Adrenal gland (tissue), 12 donors: ENCODE results near the gene DCAF10. TPM values are rescaled to one million over a fixed set of nuclear protein-coding genes. Genes with fewer than 3 reads are reported as not detected.
A peak's percentile ranks its signal among the peaks of the same experiment; 100 is the strongest.

Experiments
- DNase-seq, 7 donors: peaks; one replicate each; pipeline ENCODE4 v3.0.0-alpha.2; 2019 to 2020
- H3K27ac ChIP-seq, 5 donors: fragments of 200-600 bp; sonication (generic) in 4 of 5; 1 replicate in 3 of 5; 2 replicates in 2 of 5; pipeline versions ENCODE4 v1.5.1 to v1.8.0; 2016 to 2020; ENCODE audit warnings: mild to moderate bottlenecking in 1 of 5
- H3K27me3 ChIP-seq: fragments of 200-600 bp; 2 replicates; pipeline ENCODE4 v1.8.0; 2021
- H3K36me3 ChIP-seq, 2 donors: fragments of 200-600 bp; replicated peaks in 1 of 2; 1 replicate in 1 of 2; 2 replicates in 1 of 2; pipeline versions ENCODE4 v1.5.1 to v1.8.0; 2018 to 2022
- H3K4me1 ChIP-seq, 2 donors: fragments of 200-600 bp; replicated peaks in 1 of 2; 1 replicate in 1 of 2; 2 replicates in 1 of 2; pipeline versions ENCODE4 v1.5.1 to v1.8.0; 2018 to 2021
- H3K4me3 ChIP-seq, 4 donors: fragments of 200-600 bp; sonication (generic) in 3 of 4; one replicate each; pipeline ENCODE4 v1.5.1; 2016 to 2018
- H3K9me3 ChIP-seq, 3 donors: fragments of 200-600 bp; sonication (generic) in 1 of 3; replicated peaks in 1 of 3; 1 replicate in 2 of 3; 2 replicates in 1 of 3; pipeline versions ENCODE4 v1.5.1 to v1.8.0; 2016 to 2021
- CTCF ChIP-seq, 6 experiments: fragments of 450-650 bp in 4 of 6; fragments of 200-600 bp in 2 of 6; sonication (generic) in 1 of 6; IDR thresholded peaks; 1 replicate in 5 of 6; 2 replicates in 1 of 6; pipeline versions ENCODE4 v1.5.1 to v1.8.0; 2016 to 2021; ENCODE audit warnings: antibody characterized with exemption in 6 of 6, mild to moderate bottlenecking in 2 of 6, moderate library complexity in 1 of 6
- POLR2A ChIP-seq, 2 donors: fragments of 450-650 bp; IDR thresholded peaks; one replicate each; pipeline ENCODE4 v1.6.1; 2017; ENCODE audit warnings: antibody characterized with exemption in 2 of 2, mild to moderate bottlenecking in 2 of 2, moderate library complexity in 1 of 2
- WGBS, 4 donors: extraction: QIAGEN DNeasy Blood & Tissue Kit in 2 of 4; methylation state at CpG; one replicate each; pipeline versions ENCODE4 v1.1.5 to v1.1.7; 2013 to 2017; 5-methylcytosine and 5-hydroxymethylcytosine counted together
- intact Hi-C, 2 donors: fragments of 100-400 bp; cut with DNase I; formaldehyde crosslinking; loops; one replicate each; pipeline versions ENCODE4 v1.14.1 to v1.15.0; 2022 to 2023
- polyA plus RNA-seq, 3 donors: library from polyadenylated mRNA; stranded (reverse); fragments of 200-250 nt in 2 of 3; fragments of 350-450 nt in 1 of 3; fragmentation: Illumina TruSeq in 1 of 3; extraction: RNeasy Lipid Tissue Mini Kit (QIAGEN cat#74804) in 1 of 3; gene quantifications; one replicate each; pipeline ENCODE4 v1.2.3, GENCODE V29; 2013 to 2014
- total RNA-seq, 9 donors: library from RNA; depleted of rRNA in 4 of 9; stranded (reverse); fragments of >200 nt in 4 of 9; fragments of 120-200 nt in 1 of 9; fragmentation: NEBNext Ultra II Directional in 1 of 9; extraction: Animal tissue kit (Norgen Biotek cat#: 25700) in 1 of 9; gene quantifications; one replicate each; pipeline versions ENCODE4 v1.1.0 to v1.2.4, GENCODE V29; 2013 to 2023
- donor health status: healthy with polysubstance abuse.
- donor health status: Bipolar disorder and iron deficiency.
- donor health status: DM: yes; HTN: yes; CAD: no.
- donor health status: DM: no; HTN: no; CAD: no.
- donor health status: DM: no; HTN: no; CAD: no.
- donor health status: DM: yes; HTN: yes; CAD: no.

Gene DCAF10
- total and polyA plus RNA-seq, 12 donors, result 7.1 to 60.6 (median 46.9) TPM

DNA sequence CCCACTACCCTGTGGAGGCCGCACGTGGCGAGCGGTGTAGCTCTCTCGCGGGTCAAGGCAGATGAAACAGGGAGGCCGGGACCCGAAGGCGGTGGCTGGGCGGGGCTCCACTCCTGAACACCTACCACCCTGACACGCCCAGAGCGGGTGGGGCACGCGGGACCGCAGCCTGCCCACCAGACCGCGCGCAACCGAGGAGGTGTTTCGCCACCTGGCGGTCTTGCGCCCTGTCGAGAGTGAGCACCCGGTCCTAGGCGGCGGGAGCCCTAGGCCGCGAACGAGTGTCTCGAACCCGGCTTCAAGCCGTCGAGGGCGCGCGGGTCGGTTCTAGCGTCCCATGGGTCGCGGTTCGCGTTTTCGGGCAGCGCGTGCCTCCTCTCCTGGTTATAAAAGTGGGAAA, 13.5 kb upstream of the DCAF10 start:
- Histone ChIP-seq H3K4me3 (no peak overlapping the region), H3K4me1 (peaks cover 19 to 39% of the 10 kb centered on the region in 2 donors), H3K27ac (no peak overlapping the region), H3K27me3 (no peaks in the 10 kb centered on the region), H3K36me3 (peaks cover 0 to 16% of the 10 kb centered on the region in 2 donors), H3K9me3 (no peaks in the 10 kb centered on the region)
- peak in 1 of 7 donors; percentile 25 for DNase-seq
- intact Hi-C loops, result loop anchor here in 1 of 2 donors (10.0 kb wide), 1 partner anchor 58 kb away; no protein-coding TSS in a partner anchor
- WGBS, 4 donors, result 55 to 83% (median 59%) methylated on average over 4 to 45 of the region's 45 CpGs
- TF ChIP-seq POLR2A (IDR thresholded peaks at IDR 0.05) (no peak), CTCF (IDR thresholded peaks at IDR 0.05) (no peak)

DNA sequence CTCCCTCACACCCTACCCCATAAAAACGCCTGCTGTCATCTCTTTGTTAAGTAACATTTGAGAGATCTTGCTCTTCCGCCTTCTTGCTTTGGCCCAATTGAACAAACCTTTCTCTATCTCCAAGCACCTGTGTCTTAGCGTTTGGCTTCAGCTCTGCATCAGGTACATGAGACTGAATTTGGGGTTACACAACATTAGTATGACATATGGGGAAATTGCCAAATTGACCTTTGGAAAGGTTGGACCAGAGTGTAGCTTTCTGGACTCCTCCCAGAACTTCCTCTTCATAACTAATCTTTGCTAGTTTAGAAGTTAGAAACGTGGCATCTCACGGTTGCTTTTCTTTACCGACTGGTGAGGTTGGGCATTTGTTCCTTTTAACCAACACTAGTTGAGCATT, 12.3 kb upstream of the DCAF10 start:
- H3K36me3 ChIP-seq, result peaks cover 0 to 3% of the 10 kb centered on the region in 2 donors
- intact Hi-C loops, result loop anchor here in 1 of 2 donors (10.0 kb wide), 1 partner anchor 56 kb away; no protein-coding TSS in a partner anchor
- WGBS, 4 donors, result 78 to 84% (median 82%) methylated on average over 6 of the region's 6 CpGs
- peak overlapping the region in 1 of 5 donors; percentile 3 for H3K27ac ChIP-seq
- H3K27me3 ChIP-seq, result no peaks in the 10 kb centered on the region
- DNase-seq, result no peak
- H3K4me3 ChIP-seq, result no peak overlapping the region
- peaks cover 14 to 26% of the 10 kb centered on the region in 2 donors for H3K4me1 ChIP-seq
- no peak for TF ChIP-seq POLR2A (IDR thresholded peaks at IDR 0.05)
- no peak for TF ChIP-seq CTCF (IDR thresholded peaks at IDR 0.05)
- no peaks in the 10 kb centered on the region for H3K9me3 ChIP-seq

DNA sequence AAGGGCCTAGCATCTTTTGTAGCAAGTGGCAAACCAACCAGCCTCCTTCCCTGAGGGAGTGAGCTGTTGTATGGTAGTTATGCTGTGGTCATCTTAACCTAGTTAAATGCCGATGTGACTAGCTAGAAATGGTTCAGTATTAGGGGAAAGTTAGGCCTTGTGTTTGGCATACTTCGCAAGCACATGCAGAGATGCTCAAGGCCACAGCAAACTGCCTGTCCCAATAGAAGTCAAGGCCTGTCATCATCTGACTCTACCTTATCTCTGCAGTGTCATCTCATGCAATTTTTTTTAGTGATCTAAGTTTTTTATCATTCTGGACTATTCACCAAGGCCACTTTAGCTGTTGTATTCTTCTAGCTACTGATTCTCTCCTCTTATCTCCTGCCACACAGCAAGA, 10.5 kb upstream of the DCAF10 start:
- H3K27ac ChIP-seq, result peak overlapping the region in 3 of 5 donors; percentile 62 to 84 (median 79)
- H3K36me3 ChIP-seq, result no peaks in the 10 kb centered on the region
- H3K4me1 ChIP-seq, result peaks cover 8 to 14% of the 10 kb centered on the region in 2 donors
- TF ChIP-seq CTCF (IDR thresholded peaks at IDR 0.05) (no peak), POLR2A (IDR thresholded peaks at IDR 0.05) (no peak)
- DNase-seq, result peak; percentile 51 to 84 (median 76)
- H3K4me3 ChIP-seq, result no peak overlapping the region
- WGBS, 4 donors, result 41 to 72% (median 57%) methylated on average over 2 of the region's 2 CpGs
- no peaks in the 10 kb centered on the region for H3K9me3 ChIP-seq
- intact Hi-C loops, result loop anchor here in 1 of 2 donors (10.0 kb wide), 1 partner anchor 115 kb away; the partner anchor contains the start of gene SLC25A51
- no peaks in the 10 kb centered on the region for H3K27me3 ChIP-seq

DNA sequence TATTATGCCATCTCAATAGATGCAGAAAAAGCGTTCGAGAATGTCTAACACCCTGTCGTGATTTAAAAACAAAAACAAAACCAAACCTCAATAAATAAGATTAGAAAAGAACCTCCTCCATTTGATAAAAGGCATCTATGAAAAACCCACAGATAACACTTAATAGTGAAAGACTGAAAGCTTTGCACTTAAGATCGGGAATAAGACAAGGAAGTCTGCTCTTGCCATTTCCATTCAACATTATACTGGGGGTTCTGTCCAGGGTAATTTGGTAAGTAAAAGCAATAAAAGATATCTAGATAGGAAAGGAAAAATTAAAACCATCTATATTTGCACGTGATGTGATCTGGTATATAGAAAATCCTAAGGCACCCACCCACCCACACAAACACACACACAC, 8.5 kb upstream of the DCAF10 start:
- no peak for DNase-seq
- intact Hi-C loops, result loop anchor here in 1 of 2 donors (10.0 kb wide), 1 partner anchor 113 kb away; the partner anchor contains the start of gene SLC25A51
- H3K27me3 ChIP-seq, result no peaks in the 10 kb centered on the region
- peaks cover 6 to 8% of the 10 kb centered on the region in 2 donors for H3K4me1 ChIP-seq
- no peak overlapping the region for H3K4me3 ChIP-seq
- H3K9me3 ChIP-seq, result no peaks in the 10 kb centered on the region
- TF ChIP-seq POLR2A (IDR thresholded peaks at IDR 0.05) (no peak), CTCF (IDR thresholded peaks at IDR 0.05) (no peak)
- H3K27ac ChIP-seq, result no peak overlapping the region
- H3K36me3 ChIP-seq, result no peaks in the 10 kb centered on the region
- 93 to 95% (median 94%) methylated on average over 5 of the region's 5 CpGs for WGBS, 4 donors
